MCF 10A (cell line): ENCODE measurements around the gene SMPDL3B. TPM values are rescaled to one million over a fixed set of nuclear protein-coding genes. Genes with fewer than 3 reads are reported as not detected.
A peak's percentile ranks its signal among the peaks of the same experiment; 100 is the strongest.

Source experiments
- BruUV-seq: library from RNA; stranded (reverse); fragments of 400-500 nt; replicated peaks from 2 replicates; lab custom pipeline; 2021; lab: Mats Ljungman, UMichigan
- CTCF ChIA-PET: fragments of 300-600 bp; sonication (Branson Sonifier 250); formaldehyde crosslinking; extraction: SDS; loops from one replicate; lab custom pipeline; 2021; ENCODE audit warnings: antibody characterized with exemption, inconsistent platforms; lab: Yijun Ruan, JAX
- POLR2A ChIA-PET: fragments of 300-600, 350-650 bp; sonication (Branson Sonifier 250); formaldehyde crosslinking; extraction: SDS; loops from one replicate; lab custom pipeline; 2020; ENCODE audit warnings: antibody characterized with exemption, inconsistent platforms; lab: Yijun Ruan, JAX
- DNase-seq: peaks from one replicate; pipeline ENCODE4 v3.0.0-alpha.2; 2018; ENCODE audit not compliant: unreplicated experiment
- H3K27ac Mint-ChIP-seq: one replicate; pipeline ENCODE4 v1.8.0; 2022; ENCODE audit warnings: mild to moderate bottlenecking, low read depth, mixed read lengths; ENCODE audit not compliant: unreplicated experiment
- H3K27me3 Mint-ChIP-seq: one replicate; pipeline ENCODE4 v1.8.0; 2022; ENCODE audit warnings: mixed read lengths; ENCODE audit not compliant: insufficient read depth, unreplicated experiment
- H3K36me3 Mint-ChIP-seq: one replicate; pipeline ENCODE4 v1.8.0; 2022; ENCODE audit warnings: mild to moderate bottlenecking, moderate library complexity, mixed read lengths; ENCODE audit not compliant: insufficient read depth, unreplicated experiment
- H3K4me1 Mint-ChIP-seq: one replicate; pipeline ENCODE4 v1.8.0; 2022; ENCODE audit warnings: mixed read lengths; ENCODE audit not compliant: insufficient read depth, unreplicated experiment
- H3K4me3 Mint-ChIP-seq: one replicate; pipeline ENCODE4 v1.8.0; 2022; ENCODE audit warnings: mild to moderate bottlenecking, moderate library complexity, mixed read lengths; ENCODE audit not compliant: unreplicated experiment
- H3K9me3 Mint-ChIP-seq: one replicate; pipeline ENCODE4 v1.8.0; 2022; ENCODE audit warnings: mixed read lengths; ENCODE audit not compliant: unreplicated experiment
- CTCF ChIP-seq: fragments of 200-600 bp; IDR thresholded peaks from one replicate; pipeline ENCODE4 v1.8.0; 2022; ENCODE audit warnings: antibody characterized with exemption, mild to moderate bottlenecking; ENCODE audit not compliant: unreplicated experiment
- intact Hi-C: fragments of 100-400 bp; cut with micrococcal nuclease; formaldehyde crosslinking; loops from 2 replicates; pipeline ENCODE4 v1.14.1; 2022
- total RNA-seq: library from RNA; stranded (reverse); gene quantifications from 2 replicates; pipeline ENCODE4 v1.2.3, GENCODE V29; 2022

The SMPDL3B gene
- total RNA-seq, 1 experiment from 2014 or later: 4.0 TPM

- peak; percentile 39 for DNase-seq
- peaks cover 15% of the 10 kb centered on the region for H3K4me1 Mint-ChIP-seq
- no peak for TF ChIP-seq CTCF
- H3K27ac Mint-ChIP-seq: peak overlapping the region; percentile 20
- CTCF ChIA-PET: interaction anchor here (0.6 to 0.9 kb wide), 5 partner anchors 10 to 1523 kb away, joined by 3 read pairs; no protein-coding TSS in a partner anchor
- BruUV-seq: TSS peak; percentile 26
- peak overlapping the region; percentile 79 for H3K4me3 Mint-ChIP-seq
- H3K9me3 Mint-ChIP-seq: no peaks in the 10 kb centered on the region
- peaks cover 18% of the 10 kb centered on the region for H3K36me3 Mint-ChIP-seq
- POLR2A ChIA-PET: interaction anchor here (0.6 to 2.6 kb wide), 7 partner anchors 11 to 188 kb away, joined by 3 to 21 read pairs (median 4); partner anchors contain the start of gene STX12
- intact Hi-C loops: loop anchor here (1.0 kb wide), 1 partner anchor 18 kb away; no protein-coding TSS in a partner anchor
- H3K27me3 Mint-ChIP-seq: no peaks in the 10 kb centered on the region
Measured at GRCh38 chr1:27960762-27961645, 26.2 kb downstream of the SMPDL3B start.

- ChIA-PET CTCF (interaction anchor here (0.6 to 0.7 kb wide), 2 partner anchors 98 to 236 kb away, joined by 3 read pairs; no protein-coding TSS in a partner anchor), POLR2A (interaction anchor here (0.8 to 1.4 kb wide), 3 partner anchors 12 to 130 kb away, joined by 3 to 4 read pairs (median 4); no protein-coding TSS in a partner anchor)
- peak; percentile 31 for DNase-seq
- Mint-ChIP-seq H3K4me3 (peak overlapping the region; percentile 79), H3K27me3 (no peaks in the 10 kb centered on the region), H3K9me3 (no peaks in the 10 kb centered on the region), H3K4me1 (peaks cover 18% of the 10 kb centered on the region), H3K27ac (peak overlapping the region; percentile 20), H3K36me3 (peaks cover 22% of the 10 kb centered on the region)
- no peak for TF ChIP-seq CTCF
- intact Hi-C loops: no loop called here
- BruUV-seq: no TSS peak
Measured at GRCh38 chr1:27961646-27962221, 26.9 kb downstream of the SMPDL3B start.

- no TSS peak for BruUV-seq
- intact Hi-C loops: no loop called here
- Mint-ChIP-seq H3K4me1 (peaks cover 30% of the 10 kb centered on the region), H3K36me3 (peaks cover 32% of the 10 kb centered on the region), H3K9me3 (no peaks in the 10 kb centered on the region), H3K27me3 (no peaks in the 10 kb centered on the region), H3K27ac (no peak overlapping the region), H3K4me3 (no peak overlapping the region)
- TF ChIP-seq CTCF: no peak
- no peak for DNase-seq
- POLR2A ChIA-PET: no interaction called here
- CTCF ChIA-PET: no interaction called here
Measured at GRCh38 chr1:27963393-27963792, 28.6 kb downstream of the SMPDL3B start.
